ENCODE measurements around the gene PDE2A.

DNA sequence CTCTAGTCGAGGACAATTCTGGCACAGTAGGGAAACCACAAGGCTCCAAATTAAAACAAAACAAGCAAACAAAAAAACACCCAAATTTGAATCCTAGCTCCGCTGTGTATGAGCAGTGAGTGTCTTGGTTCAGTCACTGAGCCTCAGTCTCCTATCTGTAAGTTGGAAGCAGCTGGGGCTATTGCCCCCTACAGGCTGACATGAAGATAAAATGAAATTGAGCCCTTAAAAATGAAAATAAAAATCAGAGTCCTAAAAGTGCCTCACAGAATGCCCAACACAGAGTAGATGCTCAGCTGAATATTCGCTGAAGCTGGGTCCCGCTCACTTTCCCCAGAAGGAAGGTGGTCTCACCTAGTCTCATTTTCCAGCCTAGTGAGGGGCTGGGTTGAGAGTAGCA, 65.2 kb downstream of the PDE2A start:
- TF ChIP-seq CTCF (IDR thresholded peaks at IDR 0.05), result peak; percentile 70
- TF ChIP-seq EZH2 (IDR thresholded peaks at IDR 0.05; ENCODE audit: borderline replicate concordance, insufficient read depth, low read depth, low read length, poor library complexity, severe bottlenecking), result no peak

All from B cell (primary cell).